IMR-90 (cell line): Measurements from ENCODE around the gene STX2. TPM values are rescaled to one million over a fixed set of nuclear protein-coding genes. Genes with fewer than 3 reads are reported as not detected.

Source experiments
- ATAC-seq: fragments of 200-7000 bp; cut with Tn5 transposase; 2 replicates; pipeline ENCODE4 v1.9.1; 2020; ENCODE audit warnings: low read depth, mild to moderate bottlenecking, moderate library complexity
- BruUV-seq: library from RNA; stranded (reverse); fragments of 400-500 nt; replicated peaks from 2 replicates; lab custom pipeline; 2021; lab: Mats Ljungman, UMichigan
- CTCF ChIA-PET: fragments of 300-600 bp; formaldehyde crosslinking; extraction: SDS; loops from one replicate; lab custom pipeline; 2021; ENCODE audit warnings: antibody characterized with exemption; lab: Yijun Ruan, JAX
- POLR2A ChIA-PET: fragments of 300-600 bp; sonication (Branson Sonifier 250); formaldehyde crosslinking; loops from one replicate; lab custom pipeline; 2022; ENCODE audit warnings: antibody characterized with exemption; ENCODE audit not compliant: unreplicated experiment; lab: Charles Lee
- DNase-seq: peaks from one replicate; pipeline ENCODE4 v3.0.0; 2013
- H2AFZ ChIP-seq: replicated peaks from 2 replicates; pipeline ENCODE3; 2013; ENCODE audit warnings: low read length, mild to moderate bottlenecking; ENCODE audit not compliant: poor library complexity
- H2AK5ac ChIP-seq: 2 replicates; pipeline ENCODE4 v1.6.1; 2013; ENCODE audit warnings: low read depth, low read length, inconsistent platforms
- H2AK9ac ChIP-seq: replicated peaks from 2 replicates; pipeline ENCODE3; 2013; ENCODE audit warnings: mild to moderate bottlenecking, low read depth, low read length, moderate library complexity; ENCODE audit not compliant: poor library complexity
- H2BK120ac ChIP-seq: 2 replicates; pipeline ENCODE4 v1.6.1; 2013; ENCODE audit warnings: low read depth, low read length, inconsistent platforms
- H2BK15ac ChIP-seq: 3 replicates; pipeline ENCODE4 v1.6.1; 2013; ENCODE audit warnings: low read depth, low read length, inconsistent platforms
- H2BK20ac ChIP-seq: 2 replicates; pipeline ENCODE4 v1.6.1; 2013; ENCODE audit warnings: low read depth, mild to moderate bottlenecking, inconsistent platforms, low read length, moderate library complexity
- H2BK5ac ChIP-seq: 2 replicates; pipeline ENCODE4 v1.6.1; 2013; ENCODE audit warnings: mild to moderate bottlenecking, low read depth, low read length, inconsistent platforms; ENCODE audit not compliant: poor library complexity, severe bottlenecking
- H3K14ac ChIP-seq: replicated peaks from 2 replicates; pipeline ENCODE4 v1.6.1; 2013; ENCODE audit warnings: low read depth, low read length, inconsistent platforms
- H3K18ac ChIP-seq: 2 replicates; pipeline ENCODE4 v1.6.1; 2013; ENCODE audit warnings: low read depth, low read length, control low read depth
- H3K23ac ChIP-seq: 2 replicates; pipeline ENCODE4 v1.6.1; 2013; ENCODE audit warnings: low read depth, low read length, inconsistent platforms
- H3K27ac ChIP-seq: 2 replicates; pipeline ENCODE4 v1.5.1; 2013; ENCODE audit warnings: mild to moderate bottlenecking, control low read depth, low read length; ENCODE audit not compliant: insufficient read depth
- H3K27me3 ChIP-seq: 2 replicates; pipeline ENCODE4 v1.6.1; 2013; ENCODE audit warnings: low read length; ENCODE audit not compliant: control insufficient read depth, insufficient read depth
- H3K36me3 ChIP-seq: 2 replicates; pipeline ENCODE4 v1.6.1; 2013; ENCODE audit warnings: low read length, mixed read lengths; ENCODE audit not compliant: control insufficient read depth, insufficient read depth
- H3K4ac ChIP-seq: 2 replicates; pipeline ENCODE4 v1.6.1; 2013; ENCODE audit warnings: low read depth, low read length, inconsistent platforms
- H3K4me1 ChIP-seq: 2 replicates; pipeline ENCODE4 v1.6.1; 2013; ENCODE audit warnings: low read length, mixed read lengths; ENCODE audit not compliant: control insufficient read depth, insufficient read depth
- H3K4me2 ChIP-seq: 2 replicates; pipeline ENCODE4 v1.6.1; 2013; ENCODE audit warnings: low read depth, mild to moderate bottlenecking, control low read depth, low read length, moderate library complexity
- H3K4me3 ChIP-seq: 2 replicates; pipeline ENCODE4 v1.5.1; 2013; ENCODE audit warnings: low read depth, mild to moderate bottlenecking, control low read depth, low read length, moderate library complexity; ENCODE audit not compliant: insufficient read depth
- H3K56ac ChIP-seq: 2 replicates; pipeline ENCODE4 v1.6.1; 2013; ENCODE audit warnings: low read length, inconsistent platforms; ENCODE audit not compliant: insufficient read depth; ENCODE audit errors: extremely low read depth
- H3K79me1 ChIP-seq, 2 experiments: 2 replicates each; pipeline ENCODE4 v1.6.1; 2013; ENCODE audit warnings: low read length in 2 of 2, inconsistent platforms in 1 of 2, low read depth in 1 of 2
- H3K9ac ChIP-seq: 2 replicates; pipeline ENCODE4 v1.6.1; 2013; ENCODE audit warnings: low read depth, low read length, control low read depth
- H3K9me1 ChIP-seq: 2 replicates; pipeline ENCODE4 v1.6.1; 2013; ENCODE audit warnings: low read length, inconsistent platforms; ENCODE audit not compliant: insufficient read depth
- H3K9me3 ChIP-seq: 2 replicates; pipeline ENCODE4 v1.6.1; 2013; ENCODE audit warnings: low read length; ENCODE audit not compliant: control insufficient read depth, insufficient read depth
- H4K20me1 ChIP-seq: 2 replicates; pipeline ENCODE4 v1.6.1; 2013; ENCODE audit warnings: low read length, inconsistent platforms; ENCODE audit not compliant: insufficient read depth
- H4K5ac ChIP-seq: 2 replicates; pipeline ENCODE4 v1.6.1; 2013; ENCODE audit warnings: mild to moderate bottlenecking, low read depth, low read length, control low read depth
- H4K8ac ChIP-seq, 2 experiments: 2 replicates each; pipeline ENCODE4 v1.6.1; 2013; ENCODE audit warnings: low read depth in 2 of 2, low read length in 2 of 2, control low read depth in 1 of 2, inconsistent platforms in 1 of 2
- H4K91ac ChIP-seq: 2 replicates; pipeline ENCODE4 v1.6.1; 2013; ENCODE audit warnings: low read depth, low read length, inconsistent platforms; ENCODE audit not compliant: insufficient read depth
- BHLHE40 ChIP-seq: fragments of 150-350 bp; IDR thresholded peaks from 2 replicates; pipeline ENCODE4 v1.6.1; 2016; ENCODE audit warnings: mild to moderate bottlenecking, low read depth, low read length
- CEBPB ChIP-seq: IDR thresholded peaks from 2 replicates; pipeline ENCODE4 v1.6.1; 2012; ENCODE audit warnings: low read depth, low read length, improper control_type of control experiment
- CHD1 ChIP-seq: IDR thresholded peaks from 2 replicates; pipeline ENCODE4 v1.6.1; 2012; ENCODE audit warnings: low read depth, low read length, improper control_type of control experiment
- CTCF ChIP-seq: conservative IDR thresholded peaks from 2 replicates; pipeline ENCODE4 v1.5.1; 2012; ENCODE audit warnings: mild to moderate bottlenecking, low read depth, low read length, improper control_type of control experiment
- ELK1 ChIP-seq: fragments of 150-350 bp; IDR thresholded peaks from 2 replicates; pipeline ENCODE4 v1.6.1; 2016; ENCODE audit warnings: low read depth, mild to moderate bottlenecking, low read length, moderate library complexity, borderline replicate concordance
- FOS ChIP-seq: fragments of 150-350 bp; IDR thresholded peaks from 2 replicates; pipeline ENCODE4 v1.6.1; 2016; ENCODE audit warnings: low read depth, low read length
- MAFK ChIP-seq: IDR thresholded peaks from 2 replicates; pipeline ENCODE4 v1.6.1; 2012; ENCODE audit warnings: low read depth, low read length, improper control_type of control experiment
- MAZ ChIP-seq: IDR thresholded peaks from 2 replicates; pipeline ENCODE4 v1.6.1; 2012; ENCODE audit warnings: low read depth, mild to moderate bottlenecking, low read length, improper control_type of control experiment, moderate library complexity, borderline replicate concordance
- MXI1 ChIP-seq: IDR thresholded peaks from 2 replicates; pipeline ENCODE4 v1.6.1; 2012; ENCODE audit warnings: low read depth, mild to moderate bottlenecking, low read length, moderate library complexity, borderline replicate concordance
- NFE2L2 ChIP-seq: fragments of 150-350 bp; IDR thresholded peaks from 2 replicates; pipeline ENCODE4 v1.6.1; 2016; ENCODE audit warnings: low read depth, mild to moderate bottlenecking, low read length
- POLR2A ChIP-seq: IDR thresholded peaks from 2 replicates; pipeline ENCODE4 v1.6.1; 2012; ENCODE audit warnings: mild to moderate bottlenecking, low read depth, low read length
- RAD21 ChIP-seq: IDR thresholded peaks from 2 replicates; pipeline ENCODE4 v1.6.1; 2012; ENCODE audit warnings: low read length, improper control_type of control experiment
- RCOR1 ChIP-seq: IDR thresholded peaks from 2 replicates; pipeline ENCODE4 v1.6.1; 2012; ENCODE audit warnings: mild to moderate bottlenecking, low read length, improper control_type of control experiment; ENCODE audit not compliant: insufficient replicate concordance
- RFX5 ChIP-seq: IDR thresholded peaks from 2 replicates; pipeline ENCODE4 v1.8.0; 2012; ENCODE audit warnings: low read depth, mild to moderate bottlenecking, low read length, moderate library complexity
- SMC3 ChIP-seq: fragments of 150-350 bp; IDR thresholded peaks from 2 replicates; pipeline ENCODE4 v1.6.1; 2016; ENCODE audit warnings: low read depth, mild to moderate bottlenecking, antibody characterized with exemption, low read length, moderate library complexity
- USF2 ChIP-seq: fragments of 150-350 bp; IDR thresholded peaks from 2 replicates; pipeline ENCODE4 v1.6.1; 2017; ENCODE audit warnings: mild to moderate bottlenecking, antibody characterized with exemption, low read length, low read depth
- WGBS, 2 experiments: methylation state at CpG; one replicate each; pipeline versions ENCODE4 v1.1.5 to v1.1.7; 2013; ENCODE audit warnings: missing lambda C conversion rate in 2 of 2; ENCODE audit not compliant: insufficient read length in 1 of 2; ENCODE audit errors: extremely low coverage in 2 of 2; 5-methylcytosine and 5-hydroxymethylcytosine counted together
- dilution Hi-C: fragments of 300-500 bp; cut with HindIII; formaldehyde crosslinking; loops from one replicate; pipeline ENCODE4 v1.14.3; 2018; ENCODE audit warnings: low sequenced_read_pairs; ENCODE audit not compliant: unreplicated experiment
- in situ Hi-C: fragments of 300-500 bp; cut with MboI; formaldehyde crosslinking; loops from 3 replicates; pipeline ENCODE4 v1.14.3; 2019; ENCODE audit warnings: low sequenced_read_pairs, inconsistent platforms, mixed read lengths
- intact Hi-C: fragments of 100-400 bp; cut with micrococcal nuclease; formaldehyde crosslinking; loops from 2 replicates; pipeline ENCODE4 v1.10.0; 2022
- polyA plus RNA-seq, 3 experiments: library from polyadenylated mRNA; depleted of rRNA; stranded (reverse); fragments of >200 nt; gene quantifications; 2 replicates each; pipeline ENCODE4 v1.2.3, GENCODE V29; 2012; ENCODE audit warnings: low replicate concordance in 1 of 3
- total RNA-seq: library from RNA; depleted of rRNA; stranded (reverse); fragments of >200 nt; gene quantifications from 2 replicates; pipeline ENCODE4 v1.2.3, GENCODE V29; 2012

STX2 gene
- total and polyA plus RNA-seq, 2 of the 4 experiments (the other 2 are of a cell fraction) = 26.9 to 32.5 TPM

GRCh38 chr12:130817804-130818203 lies 21.2 kb downstream of the STX2 start:
- Histone ChIP-seq H2BK5ac (no peak overlapping the region), H3K23ac (no peak overlapping the region), H3K56ac (no peak overlapping the region), H4K20me1 (no peaks in the 10 kb centered on the region), H3K4ac (no peak overlapping the region), H2BK20ac (no peak overlapping the region), H2AK9ac (no peak overlapping the region), H3K18ac (no peak overlapping the region), H3K4me2 (no peak overlapping the region), H3K9ac (no peak overlapping the region), H3K36me3 (peaks cover 32% of the 10 kb centered on the region), H3K9me3 (no peaks in the 10 kb centered on the region), H2AFZ (no peak overlapping the region), H4K91ac (no peak overlapping the region), H4K5ac (no peak overlapping the region), H3K27me3 (no peaks in the 10 kb centered on the region), H3K14ac (no peak overlapping the region), H4K8ac (no peak overlapping the region), H3K79me1 (peaks cover 11 to 32% of the 10 kb centered on the region in 2 experiments; a peak in 3 of 4 replicates), H2BK15ac (no peak overlapping the region), H2BK120ac (no peak overlapping the region), H3K9me1 (no peaks in the 10 kb centered on the region; the same call in 1 of the 2 replicates), H3K4me1 (no peaks in the 10 kb centered on the region), H3K27ac (no peak overlapping the region), H3K4me3 (no peak overlapping the region), H2AK5ac (no peak overlapping the region)
- in situ Hi-C loops (loop anchor here (25.0 kb wide), 1 partner anchor 894 kb away; the partner anchor contains the start of gene SFSWAP), intact Hi-C loops (no loop called here), dilution Hi-C loops (no loop called here)
- no CpG with 5 or more reads among the region's 14 CpGs for WGBS, 2 experiments
- BruUV-seq = no TSS peak
- TF ChIP-seq CTCF (no peak), SMC3 (no peak), MAZ (no peak), RFX5 (no peak), POLR2A (no peak), USF2 (no peak), ELK1 (no peak), MXI1 (no peak), MAFK (no peak), NFE2L2 (no peak), FOS (no peak), RAD21 (no peak), CEBPB (no peak), BHLHE40 (no peak), RCOR1 (no peak), CHD1 (no peak)
- CTCF ChIA-PET = no interaction called here
- POLR2A ChIA-PET = no interaction called here
- no peak for DNase-seq
- no peak for ATAC-seq
